GM11168 (cell line): ENCODE results near the gene WFIKKN2.

Source experiments
- in situ Hi-C: fragments of 300-500 bp; cut with MboI; formaldehyde crosslinking; loops from one replicate; pipeline ENCODE4 v1.12.0; 2022; ENCODE audit warnings: low sequenced_read_pairs; ENCODE audit not compliant: unreplicated experiment

WFIKKN2 gene

GRCh38 chr17:50808413-50808812 is 27.0 kb upstream of the WFIKKN2 start:
- in situ Hi-C loops = no loop called here

- in situ Hi-C loops = no loop called here
Observed at GRCh38 chr17:50808888-50809287, 26.5 kb upstream of the WFIKKN2 start.

- in situ Hi-C loops = no loop called here
Observed at GRCh38 chr17:50813583-50813982, 21.8 kb upstream of the WFIKKN2 start.

GRCh38 chr17:50815400-50815799 is 20.0 kb upstream of the WFIKKN2 start:
- in situ Hi-C loops = no loop called here

- in situ Hi-C loops = no loop called here
Observed at GRCh38 chr17:50816271-50816670, 19.1 kb upstream of the WFIKKN2 start.

GRCh38 chr17:50816771-50817751 is 18.3 kb upstream of the WFIKKN2 start:
- in situ Hi-C loops = no loop called here

- in situ Hi-C loops = no loop called here
Observed at GRCh38 chr17:50817838-50818237, 17.5 kb upstream of the WFIKKN2 start.

- in situ Hi-C loops = no loop called here
Observed at GRCh38 chr17:50818261-50818660, 17.1 kb upstream of the WFIKKN2 start.

GRCh38 chr17:50818921-50819657 is 16.3 kb upstream of the WFIKKN2 start:
- in situ Hi-C loops = no loop called here

GRCh38 chr17:50820651-50821050 is 14.7 kb upstream of the WFIKKN2 start:
- in situ Hi-C loops = no loop called here

- in situ Hi-C loops = no loop called here
Observed at GRCh38 chr17:50822550-50822949, 12.8 kb upstream of the WFIKKN2 start.

- in situ Hi-C loops = no loop called here
Observed at GRCh38 chr17:50824429-50824828, 11.0 kb upstream of the WFIKKN2 start.

GRCh38 chr17:50825188-50825587 is 10.2 kb upstream of the WFIKKN2 start:
- in situ Hi-C loops = no loop called here

GRCh38 chr17:50828508-50829170 is 6.7 kb upstream of the WFIKKN2 start:
- in situ Hi-C loops = no loop called here

GRCh38 chr17:50829332-50829731 is 6.1 kb upstream of the WFIKKN2 start:
- in situ Hi-C loops = no loop called here

GRCh38 chr17:50830352-50830751 is 5.0 kb upstream of the WFIKKN2 start:
- in situ Hi-C loops = loop anchor here (5.0 kb wide), 1 partner anchor 48 kb away; no protein-coding TSS in a partner anchor

GRCh38 chr17:50830994-50831393 is 4.4 kb upstream of the WFIKKN2 start:
- in situ Hi-C loops = loop anchor here (5.0 kb wide), 1 partner anchor 49 kb away; no protein-coding TSS in a partner anchor

GRCh38 chr17:50831471-50831928 is 3.9 kb upstream of the WFIKKN2 start:
- in situ Hi-C loops = loop anchor here (5.0 kb wide), 1 partner anchor 49 kb away; no protein-coding TSS in a partner anchor

GRCh38 chr17:50832267-50832863 is 3.0 kb upstream of the WFIKKN2 start:
- in situ Hi-C loops = loop anchor here (5.0 kb wide), 1 partner anchor 50 kb away; no protein-coding TSS in a partner anchor

GRCh38 chr17:50832864-50833381 is 2.5 kb upstream of the WFIKKN2 start:
- in situ Hi-C loops = loop anchor here (5.0 kb wide), 1 partner anchor 51 kb away; no protein-coding TSS in a partner anchor
